Vagina (tissue), 2 donors: ENCODE results near the gene TNFAIP8L1. TPM values are rescaled to one million over a fixed set of nuclear protein-coding genes. Genes with fewer than 3 reads are reported as not detected.

Source experiments
- DNase-seq, 2 donors: peaks; one replicate each; pipeline ENCODE4 v3.0.0-alpha.2; 2017; ENCODE audit errors: extremely low spot score in 2 of 2
- H3K27ac ChIP-seq: fragments of 200-600 bp; sonication (generic); one replicate; pipeline ENCODE4 v1.5.1; 2019
- H3K27me3 ChIP-seq: fragments of 200-600 bp; sonication (generic); one replicate; pipeline ENCODE4 v1.5.1; 2019
- H3K36me3 ChIP-seq, 2 donors: fragments of 200-600 bp; sonication (generic); one replicate each; pipeline ENCODE4 v1.5.1; 2017 to 2019
- H3K4me1 ChIP-seq: fragments of 200-600 bp; sonication (generic); one replicate; pipeline ENCODE4 v1.5.1; 2019
- H3K4me3 ChIP-seq, 2 donors: fragments of 200-600 bp; sonication (generic); 1 replicate in 1 of 2; 2 replicates in 1 of 2; pipeline ENCODE4 v1.5.1; 2016 to 2019
- H3K9me3 ChIP-seq: fragments of 200-600 bp; sonication (generic); one replicate; pipeline ENCODE4 v1.5.1; 2019
- CTCF ChIP-seq, 3 experiments: fragments of 450-650 bp in 2 of 3; fragments of 200-600 bp in 1 of 3; sonication (generic) in 1 of 3; IDR thresholded peaks; one replicate each; pipeline ENCODE4 v1.5.1; 2017 to 2019; ENCODE audit warnings: antibody characterized with exemption in 3 of 3, mild to moderate bottlenecking in 2 of 3, moderate library complexity in 2 of 3
- POLR2A ChIP-seq, 2 donors: fragments of 450-650 bp; IDR thresholded peaks; one replicate each; pipeline ENCODE4 v1.6.1; 2017; ENCODE audit warnings: antibody characterized with exemption in 2 of 2, mild to moderate bottlenecking in 2 of 2, moderate library complexity in 2 of 2
- POLR2AphosphoS5 ChIP-seq, 2 donors: sonication (generic); formaldehyde crosslinking; IDR thresholded peaks; one replicate each; pipeline ENCODE4 v1.9.0; 2017; ENCODE audit warnings: antibody characterized with exemption in 2 of 2, mild to moderate bottlenecking in 2 of 2, low read depth in 1 of 2; ENCODE audit not compliant: insufficient read depth in 1 of 2
- intact Hi-C: fragments of 100-400 bp; cut with DNase I; formaldehyde crosslinking; loops from one replicate; pipeline ENCODE4 v1.15.1; 2023
- total RNA-seq: library from RNA; depleted of rRNA; stranded (reverse); fragments of >200 nt; gene quantifications from one replicate; pipeline ENCODE4 v1.2.3, GENCODE V29; 2016

Gene TNFAIP8L1
- total RNA-seq, 1 donor from 2014 or later = 13.0 TPM

GRCh38 chr19:4700693-4700970 lies 61.3 kb downstream of the TNFAIP8L1 start:
- Histone ChIP-seq H3K9me3 (no peaks in the 10 kb centered on the region), H3K4me1 (peaks cover 11% of the 10 kb centered on the region), H3K27ac (no peak overlapping the region), H3K36me3 (peaks cover 0 to 92% of the 10 kb centered on the region in 2 donors), H3K4me3 (no peak overlapping the region), H3K27me3 (no peaks in the 10 kb centered on the region)
- TF ChIP-seq POLR2A (IDR thresholded peaks at IDR 0.05) = no peak
- TF ChIP-seq POLR2AphosphoS5 (IDR thresholded peaks at IDR 0.05; ENCODE audit: insufficient read depth in 1 of 2, low read depth in 1 of 2) = no peak
- TF ChIP-seq CTCF (IDR thresholded peaks at IDR 0.05) = no peak
- no peak for DNase-seq
- intact Hi-C loops = no loop called here

GRCh38 chr19:4701557-4701956 lies 62.2 kb downstream of the TNFAIP8L1 start:
- no peak for TF ChIP-seq POLR2A (IDR thresholded peaks at IDR 0.05)
- TF ChIP-seq CTCF (IDR thresholded peaks at IDR 0.05) = no peak
- no peak for TF ChIP-seq POLR2AphosphoS5 (IDR thresholded peaks at IDR 0.05; ENCODE audit: insufficient read depth in 1 of 2, low read depth in 1 of 2)
- no peak for DNase-seq
- Histone ChIP-seq H3K27ac (no peak overlapping the region), H3K27me3 (no peaks in the 10 kb centered on the region), H3K9me3 (no peaks in the 10 kb centered on the region), H3K4me3 (no peak overlapping the region), H3K36me3 (peaks cover 0 to 85% of the 10 kb centered on the region in 2 donors), H3K4me1 (peaks cover 14% of the 10 kb centered on the region)
- intact Hi-C loops = no loop called here

GRCh38 chr19:4702764-4703163 lies 63.4 kb downstream of the TNFAIP8L1 start:
- peaks cover 0 to 73% of the 10 kb centered on the region in 2 donors for H3K36me3 ChIP-seq

GRCh38 chr19:4703671-4704316 lies 64.5 kb downstream of the TNFAIP8L1 start:
- Histone ChIP-seq H3K9me3 (no peaks in the 10 kb centered on the region), H3K4me1 (peaks cover 32% of the 10 kb centered on the region), H3K36me3 (peaks cover 0 to 63% of the 10 kb centered on the region in 2 donors), H3K27ac (no peak overlapping the region), H3K4me3 (no peak overlapping the region), H3K27me3 (no peaks in the 10 kb centered on the region)
- intact Hi-C loops = no loop called here
- no peak for DNase-seq
- TF ChIP-seq POLR2AphosphoS5 (IDR thresholded peaks at IDR 0.05; ENCODE audit: insufficient read depth in 1 of 2, low read depth in 1 of 2) (no peak), POLR2A (IDR thresholded peaks at IDR 0.05) (no peak), CTCF (IDR thresholded peaks at IDR 0.05) (no peak)

More at GRCh38 chr19:4702764-4703163, 63.4 kb downstream of the TNFAIP8L1 start:
- H3K27me3 ChIP-seq = no peaks in the 10 kb centered on the region
- intact Hi-C loops = no loop called here
- DNase-seq = no peak
- no peak overlapping the region for H3K27ac ChIP-seq
- no peak overlapping the region for H3K4me3 ChIP-seq
- no peaks in the 10 kb centered on the region for H3K9me3 ChIP-seq
- TF ChIP-seq POLR2A (IDR thresholded peaks at IDR 0.05) (no peak), CTCF (IDR thresholded peaks at IDR 0.05) (no peak), POLR2AphosphoS5 (IDR thresholded peaks at IDR 0.05; ENCODE audit: insufficient read depth in 1 of 2, low read depth in 1 of 2) (no peak)
- peaks cover 24% of the 10 kb centered on the region for H3K4me1 ChIP-seq

GRCh38 chr19:4704317-4704673 lies 65.0 kb downstream of the TNFAIP8L1 start:
- H3K9me3 ChIP-seq = no peaks in the 10 kb centered on the region
- H3K4me3 ChIP-seq = no peak overlapping the region
- no peak overlapping the region for H3K27ac ChIP-seq
- intact Hi-C loops = no loop called here
- no peak for TF ChIP-seq POLR2AphosphoS5 (IDR thresholded peaks at IDR 0.05; ENCODE audit: insufficient read depth in 1 of 2, low read depth in 1 of 2)
- TF ChIP-seq POLR2A (IDR thresholded peaks at IDR 0.05) = no peak
- no peak for TF ChIP-seq CTCF (IDR thresholded peaks at IDR 0.05)
- peaks cover 32% of the 10 kb centered on the region for H3K4me1 ChIP-seq
- no peaks in the 10 kb centered on the region for H3K27me3 ChIP-seq
- H3K36me3 ChIP-seq = peaks cover 0 to 62% of the 10 kb centered on the region in 2 donors
- no peak for DNase-seq
